KMS-11 (cell line): ENCODE measurements around the gene BRD8.

ENCODE experiments used
- H2AFZ ChIP-seq: fragments of 200-600 bp; sonication (generic); 2 replicates; pipeline ENCODE4 v1.6.1; 2016; ENCODE audit warnings: antibody characterized with exemption, mixed run types, low read depth
- H3K27ac ChIP-seq: fragments of 200-600 bp; sonication (generic); 2 replicates; pipeline ENCODE4 v1.6.1; 2016; ENCODE audit warnings: mild to moderate bottlenecking, mixed run types
- H3K27me3 ChIP-seq: fragments of 200-600 bp; sonication (generic); 2 replicates; pipeline ENCODE4 v1.6.1; 2017; ENCODE audit warnings: mild to moderate bottlenecking, low read depth, mixed run types, moderate library complexity; ENCODE audit not compliant: insufficient read depth
- H3K36me3 ChIP-seq: fragments of 200-600 bp; sonication (generic); 2 replicates; pipeline ENCODE4 v1.6.1; 2017; ENCODE audit warnings: mild to moderate bottlenecking, mixed run types; ENCODE audit not compliant: insufficient read depth
- H3K4me1 ChIP-seq: fragments of 200-600 bp; sonication (generic); 2 replicates; pipeline ENCODE4 v1.6.1; 2016; ENCODE audit warnings: mild to moderate bottlenecking, low read depth, mixed run types; ENCODE audit not compliant: poor library complexity, severe bottlenecking
- H3K4me2 ChIP-seq: fragments of 200-600 bp; sonication (generic); 2 replicates; pipeline ENCODE4 v1.7.0; 2016; ENCODE audit warnings: mild to moderate bottlenecking, mixed run types
- H3K4me3 ChIP-seq: fragments of 200-600 bp; sonication (generic); IDR thresholded peaks from 2 replicates; pipeline ENCODE4 v1.6.1; 2017; ENCODE audit warnings: low read depth, low read length, mixed read lengths; ENCODE audit not compliant: insufficient read depth
- H3K79me2 ChIP-seq: fragments of 200-600 bp; sonication (generic); 2 replicates; pipeline ENCODE4 v1.6.1; 2016; ENCODE audit warnings: low read depth, mixed run types; ENCODE audit not compliant: insufficient read depth
- H3K9ac ChIP-seq: fragments of 200-600 bp; sonication (generic); 2 replicates; pipeline ENCODE4 v1.6.1; 2016; ENCODE audit warnings: mild to moderate bottlenecking, mixed run types
- H4K20me1 ChIP-seq: fragments of 200-600 bp; sonication (generic); 2 replicates; pipeline ENCODE4 v1.6.1; 2016; ENCODE audit warnings: mild to moderate bottlenecking, mixed run types; ENCODE audit not compliant: insufficient read depth
- TF ChIP-seq, protein P1 (sequence below): fragments of 200-600 bp; sonication (generic); conservative IDR thresholded peaks from 2 replicates; pipeline ENCODE4 v1.6.1; 2017; ENCODE audit warnings: low read depth, mild to moderate bottlenecking, antibody characterized with exemption, low read length, moderate library complexity, mixed read lengths

BRD8 gene

GRCh38 chr5:138093036-138093435 is 85.4 kb downstream of the BRD8 start:
- Histone ChIP-seq H3K79me2 (no peaks in the 10 kb centered on the region), H3K27ac (no peak overlapping the region), H3K9ac (no peak overlapping the region), H3K4me2 (no peak overlapping the region), H3K36me3 (no peaks in the 10 kb centered on the region), H3K27me3 (no peaks in the 10 kb centered on the region), H3K4me1 (no peaks in the 10 kb centered on the region), H3K4me3 (no peak overlapping the region), H2AFZ (no peak overlapping the region), H4K20me1 (no peaks in the 10 kb centered on the region)
- TF ChIP-seq, protein P1, sequence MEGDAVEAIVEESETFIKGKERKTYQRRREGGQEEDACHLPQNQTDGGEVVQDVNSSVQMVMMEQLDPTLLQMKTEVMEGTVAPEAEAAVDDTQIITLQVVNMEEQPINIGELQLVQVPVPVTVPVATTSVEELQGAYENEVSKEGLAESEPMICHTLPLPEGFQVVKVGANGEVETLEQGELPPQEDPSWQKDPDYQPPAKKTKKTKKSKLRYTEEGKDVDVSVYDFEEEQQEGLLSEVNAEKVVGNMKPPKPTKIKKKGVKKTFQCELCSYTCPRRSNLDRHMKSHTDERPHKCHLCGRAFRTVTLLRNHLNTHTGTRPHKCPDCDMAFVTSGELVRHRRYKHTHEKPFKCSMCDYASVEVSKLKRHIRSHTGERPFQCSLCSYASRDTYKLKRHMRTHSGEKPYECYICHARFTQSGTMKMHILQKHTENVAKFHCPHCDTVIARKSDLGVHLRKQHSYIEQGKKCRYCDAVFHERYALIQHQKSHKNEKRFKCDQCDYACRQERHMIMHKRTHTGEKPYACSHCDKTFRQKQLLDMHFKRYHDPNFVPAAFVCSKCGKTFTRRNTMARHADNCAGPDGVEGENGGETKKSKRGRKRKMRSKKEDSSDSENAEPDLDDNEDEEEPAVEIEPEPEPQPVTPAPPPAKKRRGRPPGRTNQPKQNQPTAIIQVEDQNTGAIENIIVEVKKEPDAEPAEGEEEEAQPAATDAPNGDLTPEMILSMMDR, result no peak

GRCh38 chr5:138092301-138092700 is 86.1 kb downstream of the BRD8 start:
- H4K20me1 ChIP-seq, result no peaks in the 10 kb centered on the region
- H3K79me2 ChIP-seq, result no peaks in the 10 kb centered on the region
- no peaks in the 10 kb centered on the region for H3K36me3 ChIP-seq
- H3K4me1 ChIP-seq, result no peaks in the 10 kb centered on the region
- H3K4me2 ChIP-seq, result no peak overlapping the region
- H3K4me3 ChIP-seq, result no peak overlapping the region
- H2AFZ ChIP-seq, result no peak overlapping the region
- TF ChIP-seq, protein P1, result no peak
- no peaks in the 10 kb centered on the region for H3K27me3 ChIP-seq
- H3K27ac ChIP-seq, result no peak overlapping the region
- no peak overlapping the region for H3K9ac ChIP-seq

GRCh38 chr5:138091685-138092084 is 86.7 kb downstream of the BRD8 start:
- no peaks in the 10 kb centered on the region for H3K27me3 ChIP-seq
- H3K4me2 ChIP-seq, result no peak overlapping the region

More at GRCh38 chr5:138091685-138092084, 86.7 kb downstream of the BRD8 start:
- Histone ChIP-seq H3K4me3 (no peak overlapping the region), H3K27ac (no peak overlapping the region), H3K79me2 (no peaks in the 10 kb centered on the region), H3K4me1 (no peaks in the 10 kb centered on the region), H3K36me3 (no peaks in the 10 kb centered on the region), H3K9ac (no peak overlapping the region), H2AFZ (no peak overlapping the region), H4K20me1 (no peaks in the 10 kb centered on the region)
- TF ChIP-seq, protein P1, result no peak
